Spleen (tissue), 7 donors: ENCODE measurements around the gene CMPK2.

Experiments used
- CTCF ChIP-seq, 11 experiments: fragments of 200-600 bp in 7 of 11; fragments of 450-650 bp in 4 of 11; sonication (generic) in 4 of 11; IDR thresholded peaks in 8 of 11; conservative IDR thresholded peaks in 3 of 11; 1 replicate in 7 of 11; 2 replicates in 4 of 11; pipeline versions ENCODE4 v1.4.0 to v1.8.0; 2016 to 2021; ENCODE audit warnings: antibody characterized with exemption in 11 of 11, inconsistent platforms in 4 of 11, mild to moderate bottlenecking in 1 of 11
- POLR2A ChIP-seq, 3 donors: fragments of 450-650 bp; IDR thresholded peaks; one replicate each; pipeline ENCODE4 v1.5.1; 2017; ENCODE audit warnings: antibody characterized with exemption in 3 of 3, mild to moderate bottlenecking in 1 of 3
- POLR2AphosphoS5 ChIP-seq, 3 donors: sonication (generic); formaldehyde crosslinking; IDR thresholded peaks; one replicate each; pipeline ENCODE4 v1.5.1; 2017; ENCODE audit warnings: antibody characterized with exemption in 3 of 3
- donor health status: DM: no; HTN: no; CAD: no; lungs with moderate emphysema.
- donor health status: DM: no; HTN: no; CAD: no.
- donor health status: DM: no; HTN: no; CAD: no.

- TF ChIP-seq CTCF (IDR thresholded peaks at IDR 0.05 in 8 of 11, conservative IDR thresholded peaks at IDR 0.05 in 3 of 11), result no peak
- TF ChIP-seq POLR2AphosphoS5 (IDR thresholded peaks at IDR 0.05), result no peak
- no peak for TF ChIP-seq POLR2A (IDR thresholded peaks at IDR 0.05)
Observed at GRCh38 chr2:6812857-6813530, 52.7 kb downstream of the CMPK2 start.
